Stimulated activated CD4-positive, alpha-beta T cell treated with anti-CD3 and anti-CD28 coated beads, TNF-alpha, amount 100 ng/mL, for 1 hour (primary cell): Measurements from ENCODE around the gene MTX3.

Experiments used
- DNase-seq, 3 donors: peaks; one replicate each; pipeline ENCODE4 v3.0.0-alpha.2; 2020; ENCODE audit warnings: low read depth in 3 of 3, low spot score in 1 of 3

The MTX3 gene, protein sequence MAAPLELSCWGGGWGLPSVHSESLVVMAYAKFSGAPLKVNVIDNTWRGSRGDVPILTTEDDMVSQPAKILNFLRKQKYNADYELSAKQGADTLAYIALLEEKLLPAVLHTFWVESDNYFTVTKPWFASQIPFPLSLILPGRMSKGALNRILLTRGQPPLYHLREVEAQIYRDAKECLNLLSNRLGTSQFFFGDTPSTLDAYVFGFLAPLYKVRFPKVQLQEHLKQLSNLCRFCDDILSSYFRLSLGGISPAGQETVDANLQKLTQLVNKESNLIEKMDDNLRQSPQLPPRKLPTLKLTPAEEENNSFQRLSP

GRCh38 chr5:79990598-79991507 is at the start of gene MTX3:
Gene MTX3 (minus strand): TSS chr5:79991262. CDS start chr5:79991238, 24 bp downstream.
- peak; percentile 60 to 82 (median 67) for DNase-seq

- DNase-seq = no peak
These were observed 48.6 kb upstream of the MTX3 start for GRCh38 chr5:80039650-80040049.

GRCh38 chr5:80037366-80037765 is 46.3 kb upstream of the MTX3 start:
- no peak for DNase-seq

DNA sequence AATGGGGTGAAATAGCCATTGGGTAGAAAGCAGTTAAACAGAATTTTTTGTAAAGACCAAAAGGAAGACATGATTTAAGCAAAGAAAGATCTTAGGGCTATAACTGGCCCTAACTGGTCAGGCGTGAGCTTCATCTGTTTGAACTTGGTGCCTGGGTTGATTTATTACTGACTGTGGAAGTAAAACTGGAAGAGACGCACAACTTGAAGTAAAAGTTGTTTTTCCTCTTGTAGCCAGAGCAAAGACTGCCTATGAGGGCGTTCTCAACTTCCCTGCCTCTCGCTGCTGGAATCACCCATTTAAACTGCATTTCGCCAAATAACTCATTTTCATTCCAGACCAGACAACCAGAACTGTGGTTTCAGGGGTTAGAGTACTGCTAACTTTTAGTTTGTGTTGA is 45.6 kb upstream of the MTX3 start:
- DNase-seq = no peak

- no peak for DNase-seq
These were observed 44.8 kb upstream of the MTX3 start for GRCh38 chr5:80035839-80036238.

GRCh38 chr5:80034962-80035821 is 44.1 kb upstream of the MTX3 start, which contains the start of gene THBS4:
Gene THBS4 (plus strand): TSS chr5:80035348. CDS start chr5:80035538, 190 bp downstream.
- DNase-seq = no peak

DNA sequence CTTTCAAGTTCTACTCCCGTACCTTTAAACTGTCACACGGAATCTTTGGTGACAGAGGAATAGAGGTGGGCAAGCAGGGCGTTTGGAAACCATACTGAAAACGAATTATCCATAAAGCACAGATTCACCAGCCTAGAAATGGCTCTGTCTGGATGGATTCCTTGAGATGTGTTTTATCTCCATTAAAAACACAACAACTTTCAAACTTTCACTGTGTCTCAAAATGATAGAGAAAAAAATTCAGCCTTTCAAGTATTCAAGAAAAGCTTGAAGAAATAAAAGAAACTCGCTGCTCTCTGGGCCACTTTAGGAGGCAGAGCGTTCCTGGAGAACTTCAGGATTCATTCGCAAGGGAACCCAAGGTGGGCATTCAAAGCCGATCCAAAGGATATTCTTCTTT is 43.5 kb upstream of the MTX3 start:
- DNase-seq = no peak

DNA sequence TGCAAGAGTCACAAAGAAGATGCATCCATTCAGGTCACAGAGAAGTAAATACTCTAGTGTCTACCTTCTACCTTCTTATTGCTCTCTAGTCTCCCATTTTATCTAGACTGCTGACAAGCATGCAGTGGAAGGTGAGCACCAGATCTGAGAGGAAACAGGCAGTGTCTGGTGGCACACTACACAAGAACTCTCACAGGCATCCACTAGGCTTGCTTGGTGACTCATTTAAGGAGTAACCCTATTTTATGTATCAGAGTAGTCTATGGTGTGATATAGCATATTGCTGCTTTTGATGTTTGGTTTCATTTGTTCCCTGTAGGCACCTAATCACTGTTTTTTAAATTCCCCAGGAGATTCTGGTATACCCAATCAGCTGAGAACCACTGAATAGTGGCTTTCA is 42.5 kb upstream of the MTX3 start:
- DNase-seq = no peak

DNA sequence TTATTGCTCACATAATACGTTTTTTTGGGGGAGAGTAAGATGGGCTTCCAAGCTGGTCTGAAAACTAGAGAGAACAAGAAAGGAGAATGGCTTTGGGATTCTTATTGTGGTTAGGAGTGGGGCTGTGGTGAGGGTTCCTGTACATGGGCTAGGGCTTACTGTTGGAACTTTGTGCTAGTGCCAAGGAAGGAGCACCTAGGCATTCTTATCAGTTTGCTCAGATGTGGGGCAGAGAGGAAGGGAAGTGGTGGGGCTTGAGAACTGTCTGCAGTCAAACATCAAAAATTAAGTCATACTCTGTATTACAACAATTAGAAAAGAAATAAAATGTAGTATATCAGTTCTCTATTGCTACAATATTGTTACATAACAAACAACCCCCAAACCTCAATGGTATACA is 40.0 kb upstream of the MTX3 start:
- no peak for DNase-seq

- no peak for DNase-seq
These were observed 35.8 kb upstream of the MTX3 start for GRCh38 chr5:80026841-80027240.

DNA sequence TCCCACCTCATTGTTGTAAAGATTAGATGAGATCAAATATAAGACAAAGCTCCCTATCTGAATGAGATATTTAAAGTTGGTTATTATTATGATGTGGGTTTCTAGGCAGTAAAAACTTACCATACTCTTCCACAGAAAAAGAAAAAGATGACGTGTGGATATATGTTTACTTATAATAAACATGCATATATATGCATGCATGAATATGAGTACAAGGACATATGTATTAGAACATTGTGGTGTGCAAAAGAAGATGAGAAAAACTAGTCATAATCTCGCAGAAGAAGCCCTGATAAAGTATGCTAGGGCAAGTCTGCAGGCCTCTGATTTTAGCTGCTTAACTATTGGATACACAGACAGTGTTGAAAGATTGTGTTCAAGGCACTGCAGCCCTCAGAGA is 34.0 kb upstream of the MTX3 start:
- DNase-seq = no peak

DNA sequence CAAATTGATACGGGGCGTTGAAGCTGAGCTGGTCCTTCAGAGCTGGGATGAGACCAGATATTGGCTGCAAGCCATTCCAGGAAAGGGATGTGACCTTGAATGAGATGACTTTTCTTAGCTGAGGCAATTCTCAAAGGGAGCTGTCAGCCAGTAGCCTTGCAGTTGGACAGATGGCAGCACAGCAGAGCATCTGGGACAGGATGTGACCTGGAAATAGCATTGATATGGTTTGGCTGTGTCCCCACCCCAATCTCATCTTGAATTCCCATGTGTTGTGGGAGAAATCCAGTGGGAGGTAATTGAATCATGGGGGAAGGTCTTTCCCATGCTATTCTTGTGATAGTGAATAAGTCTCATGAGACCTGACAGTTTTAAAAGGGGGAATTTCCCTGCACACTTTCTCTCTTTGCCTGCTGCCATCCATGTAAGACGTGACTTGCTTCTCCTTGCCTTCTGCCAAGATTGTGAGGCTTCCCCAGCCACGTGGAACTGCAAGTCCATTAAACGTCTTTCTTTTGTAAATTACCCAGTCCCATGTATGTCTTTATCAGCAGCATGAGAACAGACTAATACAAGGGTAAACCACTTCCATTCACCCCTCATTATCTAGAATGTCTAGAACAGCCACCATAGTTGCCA is 19.8 kb upstream of the MTX3 start:
- no peak for DNase-seq

- DNase-seq = no peak
These were observed 18.1 kb upstream of the MTX3 start for GRCh38 chr5:80008995-80009765.

GRCh38 chr5:80002677-80003076 is 11.6 kb upstream of the MTX3 start:
- DNase-seq = no peak

DNA sequence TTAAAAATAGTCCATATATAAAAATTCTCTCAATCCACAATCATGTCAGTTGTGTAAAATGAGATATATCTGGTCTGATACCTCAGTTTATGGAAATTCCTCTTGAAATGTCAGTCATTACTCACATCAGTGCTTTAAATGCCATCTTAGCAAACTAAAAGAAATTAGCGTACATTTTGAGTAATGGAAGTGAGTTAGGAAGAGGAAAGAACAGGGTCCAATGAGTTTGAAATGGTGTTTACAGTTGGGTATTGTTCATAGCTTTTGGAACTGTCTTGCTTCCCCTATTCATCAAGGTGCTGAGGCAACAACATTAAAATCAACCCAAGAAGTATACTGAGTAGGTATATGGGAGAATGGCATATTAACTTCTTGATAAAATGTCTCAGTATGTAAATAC is 8.7 kb upstream of the MTX3 start:
- DNase-seq = no peak

GRCh38 chr5:79992891-79993657 is 2.0 kb upstream of the MTX3 start:
- no peak for DNase-seq

- DNase-seq = no peak
These were observed 861 bp downstream of the MTX3 start for GRCh38 chr5:79990205-79990597.

DNA sequence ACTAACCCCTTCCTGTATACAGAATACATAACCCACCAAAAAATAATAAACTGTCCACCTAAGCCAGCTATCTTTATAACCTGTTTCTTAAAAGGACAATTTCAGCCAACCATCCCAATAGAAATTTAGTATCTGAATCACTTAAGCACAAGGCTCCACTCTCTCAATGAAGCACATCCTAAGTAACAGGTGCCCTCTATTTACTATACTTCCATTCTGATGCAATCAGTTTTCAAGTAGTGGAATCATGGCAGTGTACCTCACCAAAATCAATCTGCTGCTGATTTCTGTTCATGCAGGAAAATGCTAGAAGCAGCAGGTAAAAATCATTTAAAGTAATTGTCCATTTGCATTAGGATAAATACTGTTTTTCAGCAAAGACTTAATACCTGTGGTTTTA is 4.8 kb downstream of the MTX3 start:
- no peak for DNase-seq

GRCh38 chr5:79985288-79985687 is 5.8 kb downstream of the MTX3 start:
- DNase-seq = no peak
